HEK293 (cell line): Measurements from ENCODE around the gene CASP3.
"Not testable (repeated sequence)": the region's sequence is repeated elsewhere in the genome, so short reads cannot be mapped to it uniquely, and the experiment has no call there.

Experiments used
- ELK4 ChIP-seq: IDR thresholded peaks from 2 replicates; pipeline ENCODE4 v1.6.1; 2011; ENCODE audit warnings: mild to moderate bottlenecking, low read depth, low read length, borderline replicate concordance
- HOXC10 ChIP-seq: sonication (generic); formaldehyde crosslinking; IDR thresholded peaks from 2 replicates; pipeline ENCODE4 v1.8.1; 2023; ENCODE audit warnings: mild to moderate bottlenecking, missing genetic modification reagents
- SCRT2 ChIP-seq: fragments of 450-650 bp; formaldehyde crosslinking; IDR thresholded peaks from 2 replicates; pipeline ENCODE4 v1.5.1; 2016; ENCODE audit warnings: missing biosample characterization, missing genetic modification characterization
- SP2 ChIP-seq: fragments of 450-650 bp; formaldehyde crosslinking; IDR thresholded peaks from 2 replicates; pipeline ENCODE4 v1.5.1; 2016; ENCODE audit warnings: missing biosample characterization, missing genetic modification characterization
- ZBTB21 ChIP-seq: fragments of 450-650 bp; formaldehyde crosslinking; IDR thresholded peaks from 2 replicates; pipeline ENCODE4 v1.5.1; 2017; ENCODE audit warnings: missing biosample characterization, missing genetic modification characterization
- ZNF132 ChIP-seq: fragments of 450-650 bp; formaldehyde crosslinking; IDR thresholded peaks from 2 replicates; pipeline ENCODE4 v1.5.1; 2017; ENCODE audit warnings: missing biosample characterization, missing genetic modification characterization, borderline replicate concordance
- ZNF548 ChIP-seq: fragments of 450-650 bp; formaldehyde crosslinking; IDR thresholded peaks from 2 replicates; pipeline ENCODE4 v1.5.1; 2016; ENCODE audit warnings: missing biosample characterization, missing genetic modification characterization
- TF ChIP-seq, protein P1 (sequence below): fragments of 450-650 bp; formaldehyde crosslinking; IDR thresholded peaks from 2 replicates; pipeline ENCODE4 v1.5.1; 2016; ENCODE audit warnings: missing biosample characterization, missing genetic modification characterization
- TF ChIP-seq, protein P2 (sequence below): fragments of 450-650 bp; formaldehyde crosslinking; IDR thresholded peaks from 2 replicates; pipeline ENCODE4 v1.5.1; 2017; ENCODE audit warnings: missing biosample characterization, missing genetic modification characterization

GRCh38 chr4:184625783-184626596 lies 23.3 kb downstream of the CASP3 start:
- TF ChIP-seq, protein P1, sequence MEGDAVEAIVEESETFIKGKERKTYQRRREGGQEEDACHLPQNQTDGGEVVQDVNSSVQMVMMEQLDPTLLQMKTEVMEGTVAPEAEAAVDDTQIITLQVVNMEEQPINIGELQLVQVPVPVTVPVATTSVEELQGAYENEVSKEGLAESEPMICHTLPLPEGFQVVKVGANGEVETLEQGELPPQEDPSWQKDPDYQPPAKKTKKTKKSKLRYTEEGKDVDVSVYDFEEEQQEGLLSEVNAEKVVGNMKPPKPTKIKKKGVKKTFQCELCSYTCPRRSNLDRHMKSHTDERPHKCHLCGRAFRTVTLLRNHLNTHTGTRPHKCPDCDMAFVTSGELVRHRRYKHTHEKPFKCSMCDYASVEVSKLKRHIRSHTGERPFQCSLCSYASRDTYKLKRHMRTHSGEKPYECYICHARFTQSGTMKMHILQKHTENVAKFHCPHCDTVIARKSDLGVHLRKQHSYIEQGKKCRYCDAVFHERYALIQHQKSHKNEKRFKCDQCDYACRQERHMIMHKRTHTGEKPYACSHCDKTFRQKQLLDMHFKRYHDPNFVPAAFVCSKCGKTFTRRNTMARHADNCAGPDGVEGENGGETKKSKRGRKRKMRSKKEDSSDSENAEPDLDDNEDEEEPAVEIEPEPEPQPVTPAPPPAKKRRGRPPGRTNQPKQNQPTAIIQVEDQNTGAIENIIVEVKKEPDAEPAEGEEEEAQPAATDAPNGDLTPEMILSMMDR (tag by site-specific recombination): not testable (repeated sequence)
- not testable (repeated sequence) for TF ChIP-seq ZNF132 (tag by site-specific recombination); SCRT2; ZBTB21 (tag by site-specific recombination); SP2; ZNF548 (tag by site-specific recombination); ELK4; HOXC10 (CRISPR knock-in tag)
- TF ChIP-seq, protein P2, sequence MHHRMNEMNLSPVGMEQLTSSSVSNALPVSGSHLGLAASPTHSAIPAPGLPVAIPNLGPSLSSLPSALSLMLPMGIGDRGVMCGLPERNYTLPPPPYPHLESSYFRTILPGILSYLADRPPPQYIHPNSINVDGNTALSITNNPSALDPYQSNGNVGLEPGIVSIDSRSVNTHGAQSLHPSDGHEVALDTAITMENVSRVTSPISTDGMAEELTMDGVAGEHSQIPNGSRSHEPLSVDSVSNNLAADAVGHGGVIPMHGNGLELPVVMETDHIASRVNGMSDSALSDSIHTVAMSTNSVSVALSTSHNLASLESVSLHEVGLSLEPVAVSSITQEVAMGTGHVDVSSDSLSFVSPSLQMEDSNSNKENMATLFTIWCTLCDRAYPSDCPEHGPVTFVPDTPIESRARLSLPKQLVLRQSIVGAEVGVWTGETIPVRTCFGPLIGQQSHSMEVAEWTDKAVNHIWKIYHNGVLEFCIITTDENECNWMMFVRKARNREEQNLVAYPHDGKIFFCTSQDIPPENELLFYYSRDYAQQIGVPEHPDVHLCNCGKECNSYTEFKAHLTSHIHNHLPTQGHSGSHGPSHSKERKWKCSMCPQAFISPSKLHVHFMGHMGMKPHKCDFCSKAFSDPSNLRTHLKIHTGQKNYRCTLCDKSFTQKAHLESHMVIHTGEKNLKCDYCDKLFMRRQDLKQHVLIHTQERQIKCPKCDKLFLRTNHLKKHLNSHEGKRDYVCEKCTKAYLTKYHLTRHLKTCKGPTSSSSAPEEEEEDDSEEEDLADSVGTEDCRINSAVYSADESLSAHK (tag by site-specific recombination): not testable (repeated sequence)
